Panc1 (cell line): ENCODE data around the gene PHTF1. TPM values are rescaled to one million over a fixed set of nuclear protein-coding genes. Genes with fewer than 3 reads are reported as not detected.
A peak's percentile ranks its signal among the peaks of the same experiment; 100 is the strongest.

Experiments
- ATAC-seq: fragments of 200-7000 bp; cut with Tn5 transposase; 2 replicates; pipeline ENCODE4 v1.9.1; 2020; ENCODE audit warnings: mild to moderate bottlenecking, moderate library complexity
- BruUV-seq: library from RNA; stranded (reverse); fragments of 400-500 nt; replicated peaks from 2 replicates; lab custom pipeline; 2021; lab: Mats Ljungman, UMichigan
- CTCF ChIA-PET: fragments of 300-600 bp; sonication (Branson Sonifier 250); formaldehyde crosslinking; loops from one replicate; lab custom pipeline; 2022; ENCODE audit warnings: antibody characterized with exemption; lab: Charles Lee
- POLR2A ChIA-PET: fragments of 300-600 bp; sonication (Branson Sonifier 250); formaldehyde crosslinking; loops from one replicate; lab custom pipeline; 2022; ENCODE audit warnings: antibody characterized with exemption; lab: Charles Lee
- DNase-seq: peaks from one replicate; pipeline ENCODE4 v3.0.0-alpha.2; 2010; ENCODE audit warnings: low read depth, low spot score
- H3K27ac ChIP-seq: 2 replicates; pipeline ENCODE4 v1.5.1; 2011; ENCODE audit warnings: mild to moderate bottlenecking, low read length, inconsistent platforms
- H3K27me3 ChIP-seq: fragments of 200-500 bp; sonication (Bioruptor generic); 2 replicates; pipeline ENCODE4 v1.6.0; 2014; ENCODE audit warnings: low read length, inconsistent platforms; ENCODE audit not compliant: control insufficient read depth, insufficient read depth
- H3K36me3 ChIP-seq: fragments of 200-500 bp; sonication (Bioruptor generic); 2 replicates; pipeline ENCODE4 v1.5.1; 2014; ENCODE audit warnings: inconsistent platforms, mild to moderate bottlenecking, low read length, moderate library complexity; ENCODE audit not compliant: control insufficient read depth, insufficient read depth
- H3K4me1 ChIP-seq: 2 replicates; pipeline ENCODE4 v1.5.1; 2011; ENCODE audit warnings: inconsistent platforms, mild to moderate bottlenecking, low read length, moderate library complexity; ENCODE audit not compliant: control insufficient read depth, insufficient read depth
- H3K4me3 ChIP-seq, 2 experiments: 2 replicates each; pipeline ENCODE4 v1.5.1; 2011 to 2012; ENCODE audit warnings: low read depth in 2 of 2, low read length in 2 of 2, mild to moderate bottlenecking in 2 of 2, inconsistent platforms in 1 of 2, moderate library complexity in 1 of 2
- H3K9me3 ChIP-seq: fragments of 200-500 bp; sonication (Bioruptor generic); 2 replicates; pipeline ENCODE4 v1.5.1; 2014; ENCODE audit warnings: low read depth, mild to moderate bottlenecking, inconsistent platforms, low read length, moderate library complexity; ENCODE audit not compliant: control insufficient read depth, insufficient read depth
- POLR2AphosphoS5 ChIP-seq: IDR thresholded peaks from 2 replicates; pipeline ENCODE4 v1.6.1; 2012; ENCODE audit warnings: mild to moderate bottlenecking, low read depth, low read length, moderate library complexity
- SIN3A ChIP-seq: IDR thresholded peaks from 2 replicates; pipeline ENCODE4 v1.6.1; 2012; ENCODE audit warnings: low read depth, mild to moderate bottlenecking, low read length, moderate library complexity, borderline replicate concordance; ENCODE audit not compliant: insufficient read depth
- TCF7L2 ChIP-seq: IDR thresholded peaks from 2 replicates; pipeline ENCODE4 v1.6.1; 2011; ENCODE audit warnings: mild to moderate bottlenecking, low read depth, low read length, inconsistent platforms
- in situ Hi-C: cut with HindIII; loops from 2 replicates; pipeline ENCODE4 v1.10.0; 2016; ENCODE audit warnings: low sequenced_read_pairs, low pct_unique_long_range_greater_than_20kb
- intact Hi-C: fragments of 100-400 bp; cut with micrococcal nuclease; formaldehyde crosslinking; loops from one replicate; pipeline ENCODE4 v1.10.0; 2022; ENCODE audit not compliant: unreplicated experiment
- total RNA-seq: library from RNA; stranded (reverse); gene quantifications from one replicate; pipeline ENCODE4 v1.2.1, GENCODE V29; 2021; ENCODE audit not compliant: unreplicated experiment
- TF ChIP-seq, protein P1 (sequence below), 2 experiments: IDR thresholded peaks; 2 replicates each; pipeline ENCODE4 v1.6.1; 2011 to 2012; ENCODE audit warnings: low read depth in 2 of 2, control low read depth in 1 of 2, low read length in 1 of 2, mild to moderate bottlenecking in 1 of 2, moderate library complexity in 1 of 2; ENCODE audit not compliant: insufficient read depth in 1 of 2
- TF ChIP-seq, protein P2 (sequence below): fragments of 450-650 bp; IDR thresholded peaks from 2 replicates; pipeline ENCODE4 v1.5.1; 2017; ENCODE audit warnings: mild to moderate bottlenecking

The PHTF1 gene
- total RNA-seq, 1 experiment from 2014 or later = 32.0 TPM

DNA sequence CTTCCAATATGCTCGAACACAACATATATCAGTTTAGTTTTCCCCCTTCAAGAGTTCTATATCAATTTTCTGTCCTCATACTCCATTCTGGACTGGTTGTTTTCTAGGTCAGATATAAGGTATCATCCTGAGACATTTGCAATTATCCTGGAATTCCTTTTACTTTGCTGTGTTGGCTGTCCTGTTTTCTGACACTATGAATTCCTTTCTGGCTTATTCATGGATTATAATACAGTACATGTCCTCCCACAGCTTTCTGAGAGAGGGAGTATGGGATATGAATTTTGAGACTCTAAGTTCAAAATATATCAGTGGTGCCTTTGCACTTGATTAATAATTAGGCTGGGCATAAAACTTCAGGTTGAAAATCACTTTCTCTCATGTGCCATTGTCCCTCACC lies 11.9 kb downstream of the PHTF1 start:
- BruUV-seq = TSS peak; percentile 25
- no peak overlapping the region for H3K4me3 ChIP-seq
- ChIA-PET POLR2A (no interaction called here), CTCF (no interaction called here)
- in situ Hi-C loops (no loop called here), intact Hi-C loops (no loop called here)
- H3K36me3 ChIP-seq = peaks cover 4% of the 10 kb centered on the region; the same call in 1 of the 2 replicates
- no peak for ATAC-seq
- H3K27ac ChIP-seq = no peak overlapping the region
- TF ChIP-seq SIN3A (no peak), TCF7L2 (no peak), POLR2AphosphoS5 (no peak)
- TF ChIP-seq, protein P1, sequence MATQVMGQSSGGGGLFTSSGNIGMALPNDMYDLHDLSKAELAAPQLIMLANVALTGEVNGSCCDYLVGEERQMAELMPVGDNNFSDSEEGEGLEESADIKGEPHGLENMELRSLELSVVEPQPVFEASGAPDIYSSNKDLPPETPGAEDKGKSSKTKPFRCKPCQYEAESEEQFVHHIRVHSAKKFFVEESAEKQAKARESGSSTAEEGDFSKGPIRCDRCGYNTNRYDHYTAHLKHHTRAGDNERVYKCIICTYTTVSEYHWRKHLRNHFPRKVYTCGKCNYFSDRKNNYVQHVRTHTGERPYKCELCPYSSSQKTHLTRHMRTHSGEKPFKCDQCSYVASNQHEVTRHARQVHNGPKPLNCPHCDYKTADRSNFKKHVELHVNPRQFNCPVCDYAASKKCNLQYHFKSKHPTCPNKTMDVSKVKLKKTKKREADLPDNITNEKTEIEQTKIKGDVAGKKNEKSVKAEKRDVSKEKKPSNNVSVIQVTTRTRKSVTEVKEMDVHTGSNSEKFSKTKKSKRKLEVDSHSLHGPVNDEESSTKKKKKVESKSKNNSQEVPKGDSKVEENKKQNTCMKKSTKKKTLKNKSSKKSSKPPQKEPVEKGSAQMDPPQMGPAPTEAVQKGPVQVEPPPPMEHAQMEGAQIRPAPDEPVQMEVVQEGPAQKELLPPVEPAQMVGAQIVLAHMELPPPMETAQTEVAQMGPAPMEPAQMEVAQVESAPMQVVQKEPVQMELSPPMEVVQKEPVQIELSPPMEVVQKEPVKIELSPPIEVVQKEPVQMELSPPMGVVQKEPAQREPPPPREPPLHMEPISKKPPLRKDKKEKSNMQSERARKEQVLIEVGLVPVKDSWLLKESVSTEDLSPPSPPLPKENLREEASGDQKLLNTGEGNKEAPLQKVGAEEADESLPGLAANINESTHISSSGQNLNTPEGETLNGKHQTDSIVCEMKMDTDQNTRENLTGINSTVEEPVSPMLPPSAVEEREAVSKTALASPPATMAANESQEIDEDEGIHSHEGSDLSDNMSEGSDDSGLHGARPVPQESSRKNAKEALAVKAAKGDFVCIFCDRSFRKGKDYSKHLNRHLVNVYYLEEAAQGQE (IDR thresholded peaks at IDR 0.05; ENCODE audit: insufficient read depth in 1 of 2, low read depth in 2 of 2, low read length in 1 of 2) = no peak
- TF ChIP-seq, protein P2, sequence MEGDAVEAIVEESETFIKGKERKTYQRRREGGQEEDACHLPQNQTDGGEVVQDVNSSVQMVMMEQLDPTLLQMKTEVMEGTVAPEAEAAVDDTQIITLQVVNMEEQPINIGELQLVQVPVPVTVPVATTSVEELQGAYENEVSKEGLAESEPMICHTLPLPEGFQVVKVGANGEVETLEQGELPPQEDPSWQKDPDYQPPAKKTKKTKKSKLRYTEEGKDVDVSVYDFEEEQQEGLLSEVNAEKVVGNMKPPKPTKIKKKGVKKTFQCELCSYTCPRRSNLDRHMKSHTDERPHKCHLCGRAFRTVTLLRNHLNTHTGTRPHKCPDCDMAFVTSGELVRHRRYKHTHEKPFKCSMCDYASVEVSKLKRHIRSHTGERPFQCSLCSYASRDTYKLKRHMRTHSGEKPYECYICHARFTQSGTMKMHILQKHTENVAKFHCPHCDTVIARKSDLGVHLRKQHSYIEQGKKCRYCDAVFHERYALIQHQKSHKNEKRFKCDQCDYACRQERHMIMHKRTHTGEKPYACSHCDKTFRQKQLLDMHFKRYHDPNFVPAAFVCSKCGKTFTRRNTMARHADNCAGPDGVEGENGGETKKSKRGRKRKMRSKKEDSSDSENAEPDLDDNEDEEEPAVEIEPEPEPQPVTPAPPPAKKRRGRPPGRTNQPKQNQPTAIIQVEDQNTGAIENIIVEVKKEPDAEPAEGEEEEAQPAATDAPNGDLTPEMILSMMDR = no peak
- no peaks in the 10 kb centered on the region for H3K4me1 ChIP-seq
- H3K27me3 ChIP-seq = no peaks in the 10 kb centered on the region
- H3K9me3 ChIP-seq = no peaks in the 10 kb centered on the region
- DNase-seq = no peak

DNA sequence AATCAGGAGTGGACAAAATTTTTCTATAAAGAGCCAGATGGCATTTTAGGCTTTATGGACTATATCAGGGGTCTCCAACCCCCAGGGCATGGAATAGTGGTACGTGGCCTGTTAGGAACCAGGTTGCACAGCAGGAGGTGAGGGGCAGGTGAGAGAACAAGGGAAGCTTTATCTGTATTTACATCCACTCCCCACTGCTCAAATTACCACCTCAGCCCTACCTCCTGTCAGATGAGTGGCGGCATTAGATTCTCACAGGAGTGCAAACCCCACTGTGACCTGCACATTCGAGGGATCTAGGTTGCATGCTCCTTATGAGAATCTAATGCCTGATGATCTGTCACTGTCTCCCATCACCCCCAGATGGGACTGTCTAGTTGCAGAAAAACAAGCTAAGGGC lies 13.9 kb downstream of the PHTF1 start:
- no peak for DNase-seq
- Histone ChIP-seq H3K4me1 (no peaks in the 10 kb centered on the region), H3K27me3 (no peaks in the 10 kb centered on the region), H3K9me3 (no peaks in the 10 kb centered on the region), H3K27ac (no peak overlapping the region), H3K4me3 (no peak overlapping the region), H3K36me3 (peaks cover 2% of the 10 kb centered on the region; the same call in 1 of the 2 replicates)
- no peak for TF ChIP-seq POLR2AphosphoS5
- no peak for TF ChIP-seq SIN3A
- TF ChIP-seq TCF7L2 = no peak
- CTCF ChIA-PET = no interaction called here
- intact Hi-C loops = no loop called here
- POLR2A ChIA-PET = no interaction called here
- no peak for ATAC-seq
- no TSS peak for BruUV-seq
- in situ Hi-C loops = no loop called here

DNA sequence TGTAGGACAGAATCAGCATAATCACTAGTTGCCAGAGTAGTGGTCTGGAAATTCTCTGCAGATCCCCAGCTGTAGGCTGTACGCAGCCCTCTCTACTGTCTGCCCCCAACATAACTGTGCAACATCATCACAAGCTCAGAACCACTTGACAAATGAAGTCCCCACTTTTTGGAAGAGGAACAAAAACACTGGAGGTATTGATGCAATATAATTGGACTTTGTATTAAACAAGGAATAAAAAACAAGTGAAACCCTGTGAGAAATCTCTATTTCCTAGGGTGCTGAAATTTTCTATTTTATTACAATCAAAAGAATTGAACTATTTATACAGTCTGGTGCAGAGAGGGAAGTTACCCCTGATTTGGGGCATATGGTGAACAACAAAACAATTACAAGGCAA lies 15.2 kb downstream of the PHTF1 start:
- H3K27me3 ChIP-seq = no peaks in the 10 kb centered on the region
- in situ Hi-C loops (no loop called here), intact Hi-C loops (no loop called here)
- no peaks in the 10 kb centered on the region for H3K9me3 ChIP-seq
- peaks cover 2% of the 10 kb centered on the region; the same call in 1 of the 2 replicates for H3K36me3 ChIP-seq
- ChIA-PET POLR2A (no interaction called here), CTCF (no interaction called here)
- ATAC-seq = no peak
- BruUV-seq = no TSS peak
- H3K4me1 ChIP-seq = no peaks in the 10 kb centered on the region
- no peak for DNase-seq
- no peak overlapping the region for H3K27ac ChIP-seq
- TF ChIP-seq, protein P1 (IDR thresholded peaks at IDR 0.05; ENCODE audit: insufficient read depth in 1 of 2, low read depth in 2 of 2, low read length in 1 of 2) = no peak
- TF ChIP-seq TCF7L2 (no peak), SIN3A (no peak), POLR2AphosphoS5 (no peak)
- TF ChIP-seq, protein P2 = no peak
- H3K4me3 ChIP-seq = no peak overlapping the region
